Activated naive CD8-positive, alpha-beta T cell treated with anti-CD3 and anti-CD28 coated beads, Interleukin-2, amount 10 ng/mL, durations not matched to agents 7 days and 5 days (primary cell): ENCODE data around the gene SMYD5. TPM values are rescaled to one million over a fixed set of nuclear protein-coding genes. Genes with fewer than 3 reads are reported as not detected.

ENCODE experiments used
- ATAC-seq: fragments of 150-1000 bp; cut with Tn5 transposase; one replicate; pipeline ENCODE4 v1.10.0; 2021; ENCODE audit warnings: low read depth, moderate library complexity
- POLR2A ChIA-PET: fragments of 350-600 bp; sonication (Branson Sonifier 250); formaldehyde crosslinking; loops from one replicate; lab custom pipeline; 2021; ENCODE audit warnings: antibody characterized with exemption; lab: Charles Lee
- DNase-seq: peaks from one replicate; pipeline ENCODE4 v3.0.0; 2021
- H3K27ac Mint-ChIP-seq: one replicate; pipeline ENCODE4 v1.8.0; 2022; ENCODE audit warnings: mild to moderate bottlenecking, mixed read lengths
- H3K27me3 Mint-ChIP-seq: one replicate; pipeline ENCODE4 v1.8.0; 2022; ENCODE audit warnings: mild to moderate bottlenecking, moderate library complexity, mixed read lengths
- H3K36me3 Mint-ChIP-seq: one replicate; pipeline ENCODE4 v1.8.0; 2021; ENCODE audit warnings: mild to moderate bottlenecking, mixed read lengths
- H3K4me1 Mint-ChIP-seq: one replicate; pipeline ENCODE4 v1.8.0; 2021; ENCODE audit warnings: mixed read lengths
- H3K4me3 Mint-ChIP-seq: one replicate; pipeline ENCODE4 v1.8.0; 2022; ENCODE audit warnings: mild to moderate bottlenecking, moderate library complexity, mixed read lengths
- H3K9me3 Mint-ChIP-seq: one replicate; pipeline ENCODE4 v1.8.0; 2021; ENCODE audit warnings: mixed read lengths
- total RNA-seq, 2 experiments: library from RNA; stranded (reverse); gene quantifications; one replicate each; pipeline ENCODE4 v1.2.3, GENCODE V29; 2021

The SMYD5 gene
- total RNA-seq, 2 experiments from 2014 or later = 18.2 to 26.9 TPM

DNA sequence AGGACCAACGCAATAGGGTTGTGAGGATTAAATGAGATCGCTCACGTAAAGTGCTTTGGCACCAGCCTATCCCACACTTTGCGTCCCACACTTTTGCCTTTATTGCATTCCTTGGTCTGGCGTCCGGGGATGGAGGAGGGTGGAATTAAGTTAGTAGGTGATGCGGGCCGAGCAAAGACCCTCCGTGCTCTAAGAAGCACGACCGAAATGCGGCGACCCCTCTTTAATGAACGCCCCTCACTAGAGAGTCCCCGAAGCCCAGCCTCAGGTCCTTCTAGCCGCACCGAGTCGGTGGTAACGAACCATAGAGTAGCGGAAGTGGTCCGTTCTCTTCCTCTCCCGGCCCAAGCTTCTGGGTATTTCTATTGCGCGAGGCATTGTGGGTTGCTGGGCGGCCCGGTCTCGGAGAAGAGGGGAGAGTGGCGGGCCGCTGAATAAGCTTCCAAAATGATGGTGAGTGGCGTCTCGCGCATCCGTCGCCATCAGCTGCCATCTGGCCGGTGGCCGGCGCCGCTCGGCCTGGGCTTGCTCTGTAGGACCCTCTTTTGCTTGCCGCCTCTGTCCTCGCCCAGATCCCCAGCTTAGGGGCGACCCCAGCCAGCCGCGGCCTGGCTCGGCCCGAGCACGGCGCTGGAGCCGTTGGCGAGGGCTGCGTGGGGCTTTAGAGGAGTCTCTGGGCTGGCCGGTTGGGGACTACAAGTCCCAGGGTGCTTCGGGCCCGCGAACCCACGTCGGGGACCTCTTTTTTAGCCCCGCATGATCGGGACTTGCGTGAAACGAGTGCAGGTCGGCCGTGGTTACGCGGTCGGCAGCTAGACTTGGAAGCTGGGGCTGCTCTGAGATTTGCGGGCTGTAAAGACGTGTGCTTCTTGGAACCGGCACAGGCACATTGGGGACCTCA is 20.1 kb downstream of the SMYD5 start, which contains the start of gene CCT7:
Gene CCT7 (plus strand): TSS at position 377 of the 901 bp plus-strand sequence. CDS start 71 bp downstream, at position 448.
- POLR2A ChIA-PET = interaction anchor here (0.7 to 3.2 kb wide), 17 partner anchors 9 to 944 kb away, joined by 3 to 20 read pairs (median 6); partner anchors contain the start of genes ALMS1, EGR4, FBXO41 and MOB1A
- H3K27ac Mint-ChIP-seq = peak within 1 kb of the TSS; percentile 88

DNA sequence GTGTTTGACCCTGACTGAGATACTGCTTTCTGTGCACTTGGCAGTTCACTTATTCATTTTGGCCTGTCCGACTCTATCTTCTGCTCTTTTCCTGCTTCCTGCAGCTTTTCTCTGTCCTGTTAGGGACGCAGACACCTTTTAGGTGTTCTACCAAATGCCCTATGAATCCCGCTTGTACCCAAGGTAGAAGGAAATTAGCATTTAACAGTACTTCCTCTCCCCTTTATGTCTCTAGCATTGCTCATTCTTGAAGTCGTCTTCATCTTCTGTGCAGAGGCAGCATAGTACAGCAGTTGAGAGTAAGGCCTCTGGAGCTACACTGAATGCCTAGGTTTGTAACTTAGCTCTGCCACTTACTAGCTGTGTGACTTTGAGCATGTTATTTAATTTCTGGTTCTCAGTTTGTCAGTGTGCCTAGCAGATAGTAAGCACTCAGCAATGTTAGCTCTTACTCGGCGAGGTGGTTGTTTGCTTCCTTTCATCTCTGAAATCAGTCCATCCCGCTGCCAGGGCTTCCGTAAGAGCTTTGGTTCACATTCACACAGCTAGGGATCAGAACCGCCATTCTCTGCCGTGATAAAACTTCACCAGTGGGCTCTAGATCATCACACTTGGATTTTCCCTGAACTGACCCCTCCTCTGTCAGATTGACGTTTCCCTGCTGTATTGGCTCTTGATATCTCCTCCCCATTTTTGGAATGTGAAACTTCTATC is 21.4 kb downstream of the SMYD5 start:
- POLR2A ChIA-PET = interaction anchor here (0.7 to 3.2 kb wide), 9 partner anchors 11 to 1100 kb away, joined by 3 to 14 read pairs (median 5); partner anchors contain the start of genes EGR4 and FBXO41
- peak overlapping the region; percentile 94 for H3K4me3 Mint-ChIP-seq
- peak overlapping the region; percentile 88 for H3K27ac Mint-ChIP-seq
- peaks cover 14% of the 10 kb centered on the region for H3K36me3 Mint-ChIP-seq
- DNase-seq (no peak), ATAC-seq (no peak)
- no peaks in the 10 kb centered on the region for H3K9me3 Mint-ChIP-seq
- no peaks in the 10 kb centered on the region for H3K27me3 Mint-ChIP-seq
- peaks cover 34% of the 10 kb centered on the region for H3K4me1 Mint-ChIP-seq

More for the DNA sequence above, 20.1 kb downstream of the SMYD5 start, which contains the start of gene CCT7:
- H3K4me1 Mint-ChIP-seq = peaks cover 35% of the 10 kb centered on the region
- no peaks in the 10 kb centered on the region for H3K27me3 Mint-ChIP-seq
- DNase-seq (peak; percentile 84), ATAC-seq (peak; percentile 61)
- peak within 1 kb of the TSS; percentile 94 for H3K4me3 Mint-ChIP-seq
- no peaks in the 10 kb centered on the region for H3K9me3 Mint-ChIP-seq
- H3K36me3 Mint-ChIP-seq = peaks cover 14% of the 10 kb centered on the region

DNA sequence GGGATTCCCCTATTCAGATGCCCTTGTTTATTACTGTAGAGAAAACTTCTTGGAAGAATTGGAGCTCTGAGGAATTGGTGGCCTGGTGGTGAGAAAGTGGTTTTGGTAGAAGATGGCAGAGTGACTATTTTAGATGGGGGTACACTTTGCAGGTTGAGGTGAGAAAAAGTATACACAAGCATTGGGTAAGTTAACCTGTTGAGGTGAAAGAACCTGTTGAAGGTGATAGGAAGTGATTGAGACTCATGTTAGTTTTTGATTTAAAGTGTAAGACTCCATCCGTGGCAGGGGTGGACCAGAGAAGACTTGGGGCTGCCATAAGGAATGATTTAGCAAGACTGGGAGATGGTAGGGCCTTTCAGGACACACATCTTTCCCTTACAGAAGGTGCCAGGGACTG is 23.1 kb downstream of the SMYD5 start:
- Mint-ChIP-seq H3K27me3 (no peaks in the 10 kb centered on the region), H3K36me3 (peaks cover 18% of the 10 kb centered on the region), H3K27ac (peak overlapping the region; percentile 80), H3K9me3 (no peaks in the 10 kb centered on the region), H3K4me3 (peak overlapping the region; percentile 94), H3K4me1 (peaks cover 36% of the 10 kb centered on the region)
- no peak for ATAC-seq
- no peak for DNase-seq
- POLR2A ChIA-PET = no interaction called here

DNA sequence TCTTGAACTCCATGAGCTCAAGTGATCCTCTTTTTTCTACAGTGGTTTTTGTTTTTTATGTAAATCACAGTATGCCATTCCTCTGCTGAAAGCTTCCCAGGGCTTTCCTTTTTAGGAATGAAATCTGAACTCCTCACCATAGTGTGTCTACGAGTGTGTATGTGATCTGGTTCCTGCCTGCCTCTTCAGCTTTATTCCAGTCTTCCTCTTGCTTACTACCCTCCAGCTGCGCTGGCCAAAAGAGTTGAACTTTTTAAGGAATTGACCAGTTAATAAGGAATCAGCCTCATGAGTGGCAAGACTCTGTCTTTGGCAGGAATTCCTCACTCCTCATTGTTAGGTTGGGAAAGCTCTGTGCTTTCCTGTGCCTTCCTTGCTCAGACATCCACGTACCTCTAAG is 24.1 kb downstream of the SMYD5 start:
- ATAC-seq = no peak

DNA sequence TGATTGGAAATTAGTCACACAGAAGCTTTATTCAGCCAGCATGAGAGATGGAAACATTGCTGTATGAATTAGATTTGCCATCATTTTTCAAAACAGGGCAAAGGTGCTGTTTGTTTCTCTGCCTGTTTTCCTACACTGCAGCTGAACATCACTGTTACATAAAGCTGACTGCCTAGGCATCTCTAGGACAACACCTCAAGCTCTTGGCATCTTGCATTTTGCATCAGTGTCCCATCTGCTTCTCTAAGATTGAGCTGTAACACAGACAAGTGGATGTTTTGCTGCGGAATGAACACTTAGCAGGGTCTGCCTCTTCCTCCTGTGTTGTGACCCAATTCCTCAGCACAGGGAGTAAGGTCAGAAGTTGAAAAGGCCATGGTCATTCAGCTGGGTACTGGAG is 24.9 kb downstream of the SMYD5 start:
- Mint-ChIP-seq H3K4me1 (peaks cover 33% of the 10 kb centered on the region), H3K4me3 (no peak overlapping the region), H3K36me3 (peaks cover 18% of the 10 kb centered on the region)

More for the DNA sequence above, 24.1 kb downstream of the SMYD5 start:
- H3K4me3 Mint-ChIP-seq = no peak overlapping the region
- peaks cover 31% of the 10 kb centered on the region for H3K4me1 Mint-ChIP-seq
- DNase-seq = no peak
- peaks cover 18% of the 10 kb centered on the region for H3K36me3 Mint-ChIP-seq
- H3K9me3 Mint-ChIP-seq = no peaks in the 10 kb centered on the region
- POLR2A ChIA-PET = no interaction called here
- no peak overlapping the region for H3K27ac Mint-ChIP-seq
- H3K27me3 Mint-ChIP-seq = no peaks in the 10 kb centered on the region

DNA sequence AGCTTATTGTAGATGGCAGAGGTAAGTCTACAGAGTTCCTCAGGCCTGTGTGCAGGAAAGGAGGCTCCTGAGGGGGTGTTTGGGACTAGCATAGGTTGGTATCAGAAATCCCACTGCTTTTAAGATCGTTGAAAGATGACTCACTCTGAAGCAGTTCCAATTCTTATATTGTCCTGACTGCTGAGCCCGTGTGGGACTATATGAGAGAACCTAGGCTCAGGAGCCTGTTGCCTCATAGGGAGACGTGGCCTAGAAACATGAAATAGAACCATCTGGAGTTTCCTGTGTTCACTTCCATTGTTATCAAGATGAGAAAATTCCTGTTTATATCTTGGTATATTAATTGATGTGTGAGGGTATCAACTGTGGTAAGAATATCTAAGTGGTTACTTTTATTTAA is 25.7 kb downstream of the SMYD5 start:
- Mint-ChIP-seq H3K36me3 (peaks cover 18% of the 10 kb centered on the region), H3K4me3 (no peak overlapping the region), H3K27ac (no peak overlapping the region), H3K4me1 (peaks cover 33% of the 10 kb centered on the region), H3K27me3 (no peaks in the 10 kb centered on the region), H3K9me3 (no peaks in the 10 kb centered on the region)
- POLR2A ChIA-PET = no interaction called here
- DNase-seq = no peak
- no peak for ATAC-seq

More for the DNA sequence above, 24.9 kb downstream of the SMYD5 start:
- Mint-ChIP-seq H3K9me3 (no peaks in the 10 kb centered on the region), H3K27ac (no peak overlapping the region), H3K27me3 (no peaks in the 10 kb centered on the region)
- POLR2A ChIA-PET = no interaction called here
- ATAC-seq = no peak
- no peak for DNase-seq

DNA sequence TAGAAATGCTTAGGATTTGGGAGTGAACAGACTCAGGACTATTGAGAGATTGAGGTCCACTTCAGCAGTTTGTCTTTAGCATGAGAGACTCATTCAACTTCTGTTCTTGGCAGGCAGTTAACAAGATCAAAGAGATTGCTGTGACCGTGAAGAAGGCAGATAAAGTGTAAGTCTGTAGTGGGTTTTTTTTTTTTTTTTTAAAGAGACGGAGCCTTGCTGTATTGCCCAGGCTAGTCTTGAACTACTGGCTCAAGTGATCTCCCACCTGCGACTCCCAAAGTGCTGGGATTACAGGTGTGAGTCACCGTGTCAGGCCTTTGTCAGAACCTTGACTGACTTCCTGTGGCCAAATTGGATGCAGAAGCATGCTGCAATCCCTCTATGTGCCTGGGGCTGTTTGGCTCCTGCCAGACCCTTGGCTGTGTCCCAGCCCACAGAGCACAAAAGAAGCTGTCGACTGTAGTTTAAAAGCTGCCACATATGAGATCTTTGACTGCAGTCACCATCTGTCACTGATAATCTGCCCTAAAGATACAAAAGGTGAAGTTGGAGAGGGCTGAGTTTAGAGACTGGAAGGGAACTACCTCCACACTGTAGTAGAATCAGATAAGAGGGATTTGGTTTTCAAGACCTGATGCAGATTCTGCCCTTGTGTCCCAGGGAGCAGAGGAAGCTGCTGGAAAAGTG is 30.0 kb downstream of the SMYD5 start:
- Mint-ChIP-seq H3K27me3 (no peaks in the 10 kb centered on the region), H3K9me3 (no peaks in the 10 kb centered on the region), H3K27ac (no peak overlapping the region), H3K4me1 (peaks cover 6% of the 10 kb centered on the region), H3K4me3 (no peak overlapping the region), H3K36me3 (peaks cover 18% of the 10 kb centered on the region)
- DNase-seq (no peak), ATAC-seq (no peak)
- POLR2A ChIA-PET = interaction anchor here (0.7 to 1.0 kb wide), 3 partner anchors 8 to 11 kb away, joined by 3 to 9 read pairs (median 4); partner anchors contain the start of genes CCT7 and PRADC1

DNA sequence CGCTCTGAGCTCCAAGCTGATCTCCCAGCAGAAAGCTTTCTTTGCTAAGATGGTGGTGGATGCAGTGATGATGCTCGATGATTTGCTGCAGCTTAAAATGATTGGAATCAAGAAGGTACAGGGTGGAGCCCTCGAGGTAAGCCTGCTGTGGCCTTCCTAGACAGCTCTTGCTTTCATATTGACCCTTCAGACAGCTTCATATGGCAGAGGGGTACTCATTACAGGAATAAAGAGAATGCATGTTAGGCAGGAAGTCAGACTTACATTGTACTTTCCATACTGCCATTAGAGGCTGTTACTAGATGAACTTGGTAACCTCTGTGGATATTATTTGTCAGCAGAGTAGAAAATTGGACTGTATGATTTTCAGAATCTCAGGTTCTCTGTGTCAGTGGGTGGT is 30.5 kb downstream of the SMYD5 start:
- H3K4me1 Mint-ChIP-seq = peaks cover 4% of the 10 kb centered on the region
- ATAC-seq = no peak
- POLR2A ChIA-PET = interaction anchor here (0.7 to 1.0 kb wide), 2 partner anchors 8 to 10 kb away, joined by 3 to 4 read pairs; partner anchors contain the start of gene CCT7

DNA sequence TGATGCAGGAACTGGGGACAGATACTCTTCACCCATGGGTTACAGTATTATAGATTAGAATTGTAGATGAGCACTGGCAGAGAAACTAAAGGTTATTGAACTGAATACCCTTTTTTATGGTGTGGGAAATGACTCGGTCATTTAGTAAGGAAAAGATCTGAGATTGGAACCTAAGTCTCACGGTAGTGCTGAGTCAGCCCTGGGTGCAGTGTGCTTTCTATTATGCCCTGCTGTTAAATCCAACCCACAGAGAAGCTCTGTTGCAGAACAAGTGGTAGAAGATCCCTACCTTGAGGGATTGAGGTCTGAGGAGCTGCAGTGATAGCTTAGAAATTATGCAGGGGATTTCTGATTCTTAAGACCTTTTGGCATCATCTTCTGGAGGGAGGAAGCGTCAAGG is 32.8 kb downstream of the SMYD5 start:
- H3K27me3 Mint-ChIP-seq = no peaks in the 10 kb centered on the region
- H3K27ac Mint-ChIP-seq = no peak overlapping the region
- DNase-seq (no peak), ATAC-seq (no peak)
- peaks cover 23% of the 10 kb centered on the region for H3K36me3 Mint-ChIP-seq
- POLR2A ChIA-PET = interaction anchor here (1.2 kb wide), 1 partner anchor 11 kb away, joined by 3 read pairs; no protein-coding TSS in a partner anchor
- peaks cover 2% of the 10 kb centered on the region for H3K4me1 Mint-ChIP-seq
- no peak overlapping the region for H3K4me3 Mint-ChIP-seq
- no peaks in the 10 kb centered on the region for H3K9me3 Mint-ChIP-seq

More for the DNA sequence above, 30.5 kb downstream of the SMYD5 start:
- no peaks in the 10 kb centered on the region for H3K9me3 Mint-ChIP-seq
- no peak for DNase-seq
- H3K36me3 Mint-ChIP-seq = peaks cover 23% of the 10 kb centered on the region
- no peak overlapping the region for H3K4me3 Mint-ChIP-seq
- no peak overlapping the region for H3K27ac Mint-ChIP-seq
- no peaks in the 10 kb centered on the region for H3K27me3 Mint-ChIP-seq

DNA sequence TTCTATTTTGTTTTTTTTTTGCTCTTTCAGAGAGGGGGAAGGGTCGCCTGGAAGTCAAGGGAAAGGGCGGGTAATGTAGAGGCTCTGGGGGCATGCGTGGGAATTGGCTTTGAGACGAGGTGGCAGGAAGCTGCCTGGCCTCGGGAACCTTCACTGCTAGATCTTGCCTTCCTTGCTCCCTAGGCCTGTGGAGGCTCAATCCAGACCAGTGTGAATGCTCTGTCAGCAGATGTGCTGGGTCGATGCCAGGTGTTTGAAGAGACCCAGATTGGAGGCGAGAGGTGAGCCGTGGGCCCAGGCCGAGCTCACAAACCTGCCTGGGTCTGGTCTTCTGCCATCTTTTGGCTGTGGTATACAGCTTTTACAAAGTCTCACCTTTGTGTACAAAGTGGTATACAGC is 35.6 kb downstream of the SMYD5 start:
- Mint-ChIP-seq H3K36me3 (peaks cover 25% of the 10 kb centered on the region), H3K9me3 (no peaks in the 10 kb centered on the region), H3K4me1 (no peaks in the 10 kb centered on the region), H3K27me3 (no peaks in the 10 kb centered on the region), H3K27ac (no peak overlapping the region), H3K4me3 (no peak overlapping the region)
- POLR2A ChIA-PET = interaction anchor here (2.9 kb wide), 1 partner anchor 16 kb away, joined by 8 read pairs; the partner anchor contains the start of genes CCT7 and PRADC1
- DNase-seq (no peak), ATAC-seq (no peak)

DNA sequence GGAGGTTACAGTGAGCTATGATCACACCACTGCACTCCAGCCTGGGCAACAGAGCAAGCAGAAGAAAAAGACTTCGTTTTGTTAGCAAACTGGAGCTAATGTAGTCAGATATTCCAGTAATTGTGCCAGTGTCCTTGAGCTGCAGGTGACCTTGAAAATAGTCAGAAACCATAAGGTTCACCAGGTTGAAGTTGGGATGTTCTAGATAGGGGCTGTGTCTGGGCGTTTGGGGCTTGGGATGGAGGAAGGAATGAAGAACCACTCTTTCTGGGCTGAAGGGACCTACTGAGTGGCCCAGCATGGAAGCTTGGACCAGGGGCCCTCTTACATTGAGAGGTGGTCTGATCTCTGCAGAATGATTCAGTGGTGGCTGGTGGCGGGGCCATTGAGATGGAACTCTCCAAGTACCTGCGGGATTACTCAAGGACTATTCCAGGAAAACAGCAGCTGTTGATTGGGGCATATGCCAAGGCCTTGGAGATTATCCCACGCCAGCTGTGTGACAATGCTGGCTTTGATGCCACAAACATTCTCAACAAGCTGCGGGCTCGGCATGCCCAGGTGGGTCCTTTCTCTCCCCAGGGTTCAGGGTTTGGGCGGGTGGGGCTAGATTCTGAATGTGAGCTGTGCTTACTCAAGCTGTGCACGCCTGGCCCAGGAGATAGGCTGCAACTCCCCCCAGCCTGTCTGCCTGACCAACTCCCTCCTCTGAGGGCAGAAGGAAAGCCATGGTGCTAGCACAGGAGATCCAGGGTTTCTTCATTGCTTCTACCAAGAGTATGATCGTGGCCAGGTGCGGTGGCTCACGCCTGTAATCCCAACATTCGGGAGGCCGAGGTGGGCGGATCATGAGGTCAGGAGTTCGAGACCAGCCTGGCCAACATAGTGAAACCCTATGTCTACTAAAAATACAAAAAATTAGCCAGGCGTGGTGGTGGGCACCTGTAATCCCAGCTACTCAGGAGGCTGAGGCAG is 37.1 kb downstream of the SMYD5 start:
- Mint-ChIP-seq H3K27ac (no peak overlapping the region), H3K9me3 (no peaks in the 10 kb centered on the region), H3K4me3 (no peak overlapping the region), H3K27me3 (no peaks in the 10 kb centered on the region), H3K4me1 (no peaks in the 10 kb centered on the region), H3K36me3 (peaks cover 24% of the 10 kb centered on the region)
- ATAC-seq = no peak
- POLR2A ChIA-PET = interaction anchor here (1.3 to 2.9 kb wide), 2 partner anchors 17 to 18 kb away, joined by 3 to 8 read pairs; partner anchors contain the start of genes CCT7 and PRADC1
- no peak for DNase-seq
